Transverse colon (tissue), 3 donors: ENCODE results near the gene HS3ST2.

Experiments used
- CTCF ChIP-seq, 5 experiments: fragments of 200-600 bp in 3 of 5; fragments of 450-650 bp in 2 of 5; sonication (generic) in 3 of 5; IDR thresholded peaks; 1 replicate in 2 of 5; 2 replicates in 3 of 5; pipeline ENCODE4 v1.5.1; 2016 to 2017; ENCODE audit warnings: antibody characterized with exemption in 5 of 5, inconsistent platforms in 3 of 5, mild to moderate bottlenecking in 2 of 5, moderate library complexity in 1 of 5
- POLR2A ChIP-seq: fragments of 450-650 bp; IDR thresholded peaks from one replicate; pipeline ENCODE4 v1.6.1; 2016; ENCODE audit warnings: antibody characterized with exemption, mild to moderate bottlenecking, moderate library complexity

- no peak for TF ChIP-seq CTCF (IDR thresholded peaks at IDR 0.05)
- no peak for TF ChIP-seq POLR2A
These were observed 89.8 kb downstream of the HS3ST2 start for GRCh38 chr16:22903716-22904115.
